Measurements from ENCODE around the gene UBE3B.

GRCh38 chr12:109560867-109561710 is 83.7 kb downstream of the UBE3B start:
- TF ChIP-seq CTCF (IDR thresholded peaks at IDR 0.05; ENCODE audit: insufficient read depth, low read length), result no peak
- no peak for TF ChIP-seq GABPA (IDR thresholded peaks at IDR 0.05; ENCODE audit: low read depth)
- TF ChIP-seq SPI1 (IDR thresholded peaks at IDR 0.05; ENCODE audit: borderline replicate concordance, low read depth), result no peak
- no peak for TF ChIP-seq POLR2AphosphoS5 (IDR thresholded peaks at IDR 0.05; ENCODE audit: low read depth)
- no peak for TF ChIP-seq REST (IDR thresholded peaks at IDR 0.05; ENCODE audit: insufficient replicate concordance, low read depth)
